Heart right ventricle (tissue), 16 donors: ENCODE data around the gene PHACTR3. TPM values are rescaled to one million over a fixed set of nuclear protein-coding genes. Genes with fewer than 3 reads are reported as not detected.

Experiments
- ATAC-seq, 8 donors: fragments of 200-7000 bp; cut with Tn5 transposase; one replicate each; pipeline ENCODE4 v1.9.1; 2020; ENCODE audit warnings: mild to moderate bottlenecking in 8 of 8, moderate library complexity in 8 of 8, moderate number of reproducible peaks in 1 of 8
- DNase-seq, 2 donors: peaks; one replicate each; pipeline ENCODE4 v3.0.0-alpha.2; 2020
- H3K27ac ChIP-seq, 10 donors: fragments of 200-600 bp; sonication (generic) in 2 of 10; one replicate each; pipeline versions ENCODE4 v1.5.0 to v1.8.0; 2020 to 2022; ENCODE audit warnings: mild to moderate bottlenecking in 3 of 10
- H3K27me3 ChIP-seq, 7 donors: fragments of 200-600 bp; one replicate each; pipeline ENCODE4 v1.8.0; 2021 to 2022; ENCODE audit warnings: mild to moderate bottlenecking in 2 of 7
- H3K36me3 ChIP-seq, 9 donors: fragments of 200-600 bp; sonication (generic) in 1 of 9; one replicate each; pipeline versions ENCODE4 v1.5.0 to v1.8.0; 2020 to 2022; ENCODE audit warnings: mild to moderate bottlenecking in 2 of 9
- H3K4me1 ChIP-seq, 9 donors: fragments of 200-600 bp; sonication (generic) in 1 of 9; one replicate each; pipeline versions ENCODE4 v1.5.0 to v1.8.0; 2020 to 2022; ENCODE audit warnings: mild to moderate bottlenecking in 4 of 9
- H3K4me3 ChIP-seq, 10 donors: fragments of 200-600 bp; sonication (generic) in 2 of 10; one replicate each; pipeline versions ENCODE4 v1.5.0 to v1.8.0; 2020 to 2022; ENCODE audit warnings: mild to moderate bottlenecking in 7 of 10, moderate library complexity in 2 of 10
- H3K9me3 ChIP-seq, 11 donors: fragments of 200-600 bp in 10 of 11; sonication (generic) in 2 of 11; one replicate each; pipeline versions ENCODE4 v1.5.0 to v1.8.0; 2013 to 2022; ENCODE audit warnings: mild to moderate bottlenecking in 2 of 11, control low read depth in 1 of 11, moderate library complexity in 1 of 11
- WGBS, 2 donors: extraction: QIAGEN DNeasy Blood & Tissue Kit; methylation state at CpG; one replicate each; pipeline ENCODE4 v1.1.7; 2013; ENCODE audit warnings: inconsistent platforms in 1 of 2; 5-methylcytosine and 5-hydroxymethylcytosine counted together
- intact Hi-C, 10 donors: fragments of 100-400 bp; cut with DNase I; formaldehyde crosslinking; loops; one replicate each; pipeline versions ENCODE4 v1.11.1 to v1.14.2; 2022
- polyA plus RNA-seq, 2 donors: library from polyadenylated mRNA; stranded (reverse); fragments of 200-250 nt; gene quantifications; one replicate each; pipeline ENCODE4 v1.2.3, GENCODE V29; 2013
- total RNA-seq, 10 donors: library from RNA; stranded (reverse); fragmentation: NEBNext Ultra II Directional in 3 of 10; extraction: Animal tissue kit (Norgen Biotek cat#: 25700) in 3 of 10; gene quantifications; one replicate each; pipeline versions ENCODE4 v1.2.1 to v1.2.4, GENCODE V29; 2021 to 2023
- TF ChIP-seq, protein P1 (sequence below), 9 donors: fragments of 200-600 bp; sonication (generic) in 2 of 9; IDR thresholded peaks; one replicate each; pipeline versions ENCODE4 v1.5.0 to v1.8.0; 2021 to 2022; ENCODE audit warnings: antibody characterized with exemption in 9 of 9, mild to moderate bottlenecking in 5 of 9, moderate library complexity in 1 of 9
- donor health status: Arrhythmogenic right ventricular cardiomyopathy.
- donor health status: ischemic (EF 13 %, LVEDD 7.1; RV severe dilation, severe dysfunction).
- donor health status: healthy with polysubstance abuse.
- donor health status: DM: no; HTN: yes; CAD: no.
- donor health status: DM: no; HTN: no; CAD: no.
- donor health status: ischemic (EF 25% LVEDD 6.9; RV normal size, moderate dysfunction).
- donor health status: ischemic (EF 25% LVEDD 5.7; RV mildly dilated, moderate dysfunction).
- donor health status: healthy.
- donor health status: DM: yes; HTN: yes; CAD: no.
- donor health status: Ischemic cardiomyopathy.
- donor health status: ischemic (EF 35%, LVEDD 5.7; RV mildly dilated, moderate dysfunction).
- donor health status: nonischemic (EF 11% LVEDD 7.7; RV severe dilation, severe dysfunction).
- donor health status: DM: yes; HTN: yes; CAD: no.
- donor health status: PGD.
- donor health status: ischemic (EF 29% LVEDD 5.4; RV normal size, mild dysfunction).
- donor health status: nonischemic (EF 23%, LVEDD 6.1; RV moderate dilation, normal function).

PHACTR3 gene
- total and polyA plus RNA-seq, 12 donors, result 0.51 to 24.1 (median 3.7) TPM

DNA sequence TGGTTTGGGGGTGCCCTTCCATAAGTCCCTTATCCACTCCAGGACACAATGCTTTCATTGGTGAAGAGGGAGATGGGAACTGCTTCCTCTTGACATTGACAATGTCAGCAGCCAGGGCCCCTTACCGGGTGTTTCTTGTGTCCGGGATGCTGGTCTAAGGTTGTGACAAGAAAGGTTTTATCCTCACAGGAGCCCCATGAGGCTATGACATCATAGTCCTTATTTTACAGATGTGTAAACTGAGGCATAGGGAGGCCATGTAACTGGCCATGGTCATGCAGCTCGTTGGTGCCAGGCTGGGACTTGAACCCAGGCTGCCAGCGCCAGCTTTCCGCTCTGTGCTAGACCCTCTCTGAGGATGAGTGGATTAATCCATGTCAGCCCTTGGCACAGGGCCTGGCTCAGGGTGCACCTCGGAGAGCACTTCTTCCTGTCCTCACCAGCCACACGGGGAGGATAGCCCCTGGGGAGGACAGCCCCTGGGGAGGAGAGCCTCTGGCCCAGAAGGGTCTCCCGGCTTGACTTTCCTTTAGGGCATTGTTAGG, 171.8 kb downstream of the PHACTR3 start:
- 51 to 66% methylated on average over 8 of the region's 8 CpGs for WGBS, 2 donors
- intact Hi-C loops, result no loop called here
- H3K27me3 ChIP-seq, result peaks cover 0 to 3% (median 0%) of the 10 kb centered on the region in 7 donors
- H3K27ac ChIP-seq, result no peak overlapping the region
- H3K4me3 ChIP-seq, result no peak overlapping the region
- TF ChIP-seq, protein P1, sequence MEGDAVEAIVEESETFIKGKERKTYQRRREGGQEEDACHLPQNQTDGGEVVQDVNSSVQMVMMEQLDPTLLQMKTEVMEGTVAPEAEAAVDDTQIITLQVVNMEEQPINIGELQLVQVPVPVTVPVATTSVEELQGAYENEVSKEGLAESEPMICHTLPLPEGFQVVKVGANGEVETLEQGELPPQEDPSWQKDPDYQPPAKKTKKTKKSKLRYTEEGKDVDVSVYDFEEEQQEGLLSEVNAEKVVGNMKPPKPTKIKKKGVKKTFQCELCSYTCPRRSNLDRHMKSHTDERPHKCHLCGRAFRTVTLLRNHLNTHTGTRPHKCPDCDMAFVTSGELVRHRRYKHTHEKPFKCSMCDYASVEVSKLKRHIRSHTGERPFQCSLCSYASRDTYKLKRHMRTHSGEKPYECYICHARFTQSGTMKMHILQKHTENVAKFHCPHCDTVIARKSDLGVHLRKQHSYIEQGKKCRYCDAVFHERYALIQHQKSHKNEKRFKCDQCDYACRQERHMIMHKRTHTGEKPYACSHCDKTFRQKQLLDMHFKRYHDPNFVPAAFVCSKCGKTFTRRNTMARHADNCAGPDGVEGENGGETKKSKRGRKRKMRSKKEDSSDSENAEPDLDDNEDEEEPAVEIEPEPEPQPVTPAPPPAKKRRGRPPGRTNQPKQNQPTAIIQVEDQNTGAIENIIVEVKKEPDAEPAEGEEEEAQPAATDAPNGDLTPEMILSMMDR (IDR thresholded peaks at IDR 0.05), result no peak
- H3K36me3 ChIP-seq, result no peaks in the 10 kb centered on the region
- H3K9me3 ChIP-seq, result no peaks in the 10 kb centered on the region
- DNase-seq, result no peak
- no peak for ATAC-seq
- H3K4me1 ChIP-seq, result peaks cover 0 to 11% (median 0%) of the 10 kb centered on the region in 9 donors

DNA sequence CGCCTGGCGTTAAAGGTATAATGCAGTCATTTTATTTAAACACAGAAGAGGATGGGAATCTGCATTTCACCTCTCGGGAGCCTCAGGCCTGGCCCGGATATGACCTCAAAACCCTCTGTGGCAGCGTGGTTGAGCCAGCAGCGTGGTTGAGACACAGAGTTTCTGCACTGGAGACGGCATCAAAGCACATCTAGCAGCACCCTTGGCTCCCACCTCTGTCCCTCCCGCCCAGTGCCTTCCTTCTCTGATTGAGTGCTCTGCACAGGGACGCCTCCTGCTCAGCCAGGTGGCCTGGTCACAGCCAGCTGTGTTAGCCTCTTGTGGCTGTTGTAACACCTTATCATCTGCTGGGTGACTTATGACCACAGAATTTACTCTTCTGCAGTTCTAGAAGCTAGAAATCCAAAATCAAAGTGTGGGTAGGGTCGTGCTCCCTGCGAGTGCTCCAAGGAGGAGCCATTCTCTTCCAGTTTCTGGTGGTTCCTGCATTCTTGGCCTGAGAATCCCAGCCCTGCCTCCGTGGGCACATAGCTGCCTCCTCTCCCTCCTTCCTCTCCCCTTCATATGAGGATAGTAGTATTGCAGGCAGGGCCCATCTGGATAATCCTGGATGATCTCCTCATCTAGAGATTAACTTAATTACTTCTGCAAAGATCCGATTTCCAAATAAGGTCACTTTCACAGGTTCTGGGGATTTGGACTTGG, 172.4 kb downstream of the PHACTR3 start:
- H3K36me3 ChIP-seq, result no peaks in the 10 kb centered on the region
- intact Hi-C loops, result no loop called here
- 83 to 89% methylated on average over 13 of the region's 13 CpGs for WGBS, 2 donors
- DNase-seq (no peak), ATAC-seq (no peak)
- peaks cover 0 to 4% (median 0%) of the 10 kb centered on the region in 9 donors for H3K4me1 ChIP-seq
- no peak overlapping the region for H3K27ac ChIP-seq
- no peaks in the 10 kb centered on the region for H3K9me3 ChIP-seq
- peaks cover 0 to 3% (median 0%) of the 10 kb centered on the region in 7 donors for H3K27me3 ChIP-seq
- H3K4me3 ChIP-seq, result no peak overlapping the region
- TF ChIP-seq, protein P1 (IDR thresholded peaks at IDR 0.05), result no peak

DNA sequence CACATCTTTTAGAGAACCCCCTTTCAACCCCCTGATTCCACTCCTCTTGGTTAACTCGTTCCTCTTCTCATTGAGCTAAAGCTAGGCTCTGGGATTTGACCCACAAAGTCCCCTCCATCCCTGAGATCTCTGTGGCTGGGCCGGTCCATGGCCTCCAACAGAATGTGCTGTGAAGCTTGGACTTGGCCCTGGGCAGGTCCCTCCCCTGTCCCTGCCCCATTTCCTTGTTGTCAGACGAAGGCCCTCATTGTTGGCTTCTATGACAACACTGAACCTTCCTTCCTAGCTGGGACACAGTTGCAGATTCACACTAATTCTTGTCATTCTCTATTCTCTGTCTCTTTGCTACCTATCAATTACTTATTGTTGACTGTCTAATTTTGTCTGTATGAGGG, 173.0 kb downstream of the PHACTR3 start:
- ATAC-seq, result no peak
- TF ChIP-seq, protein P1 (IDR thresholded peaks at IDR 0.05), result no peak
- intact Hi-C loops, result no loop called here
- no peak overlapping the region for H3K4me3 ChIP-seq
- no peaks in the 10 kb centered on the region for H3K9me3 ChIP-seq
- H3K36me3 ChIP-seq, result no peaks in the 10 kb centered on the region
- WGBS, 2 donors, result 70 to 87% methylated on average over 3 of the region's 3 CpGs
- no peak for DNase-seq
- H3K4me1 ChIP-seq, result no peaks in the 10 kb centered on the region
- H3K27me3 ChIP-seq, result peaks cover 0 to 3% (median 0%) of the 10 kb centered on the region in 7 donors
- no peak overlapping the region for H3K27ac ChIP-seq

DNA sequence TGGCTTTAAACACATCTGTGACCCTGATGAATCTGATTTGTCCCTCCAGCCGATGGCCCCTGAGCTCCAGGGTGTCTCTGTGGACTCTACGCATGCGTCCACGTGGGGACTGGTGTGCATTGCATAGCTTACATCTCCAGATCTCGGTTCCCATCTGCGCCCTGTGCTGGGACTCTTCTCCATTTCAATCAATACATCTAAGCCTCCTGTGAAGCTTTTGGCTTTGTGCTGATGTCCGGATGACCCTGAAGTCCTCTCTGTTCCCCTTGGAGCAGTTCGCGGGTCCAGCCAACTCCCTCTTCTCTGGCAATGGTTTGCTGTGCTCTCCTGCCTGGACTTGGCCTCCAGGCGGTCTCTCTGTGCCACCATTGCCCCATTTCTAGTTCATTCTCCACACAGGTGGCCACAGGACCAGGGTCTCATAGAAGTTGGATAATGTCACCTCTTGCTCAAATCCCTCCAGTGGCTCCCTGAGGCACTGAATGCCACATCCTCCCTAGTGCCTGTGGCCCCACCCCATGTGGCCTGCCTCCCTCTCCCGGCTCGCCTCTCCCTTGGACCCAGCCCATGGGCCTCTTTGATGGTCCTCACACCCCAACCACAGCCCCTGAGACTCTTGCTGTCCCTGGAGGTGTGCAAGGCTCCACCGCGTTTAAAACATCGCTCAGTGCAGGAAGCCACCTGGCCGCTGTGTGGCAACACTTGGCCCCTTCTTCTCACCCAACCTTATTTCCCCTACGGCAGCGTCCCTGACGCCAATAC, 173.7 kb downstream of the PHACTR3 start:
- ATAC-seq, result no peak
- Histone ChIP-seq H3K4me3 (no peak overlapping the region), H3K27ac (no peak overlapping the region), H3K9me3 (no peaks in the 10 kb centered on the region), H3K27me3 (peaks cover 0 to 3% (median 0%) of the 10 kb centered on the region in 7 donors), H3K36me3 (no peaks in the 10 kb centered on the region), H3K4me1 (no peaks in the 10 kb centered on the region)
- no peak for DNase-seq
- 87 to 89% methylated on average over 19 of the region's 19 CpGs for WGBS, 2 donors
- intact Hi-C loops, result no loop called here
- TF ChIP-seq, protein P1 (IDR thresholded peaks at IDR 0.05), result no peak
